ENCODE results near the gene EN1. TPM values are rescaled to one million over a fixed set of nuclear protein-coding genes. Genes with fewer than 3 reads are reported as not detected.

The EN1 gene
- total RNA-seq, 1 donor from 2014 or later, result not detected

Other genes with a start within 250 kb of the EN1 start
- gene MARCO, start 94.5 kb upstream of the EN1 start, total RNA-seq, result not detected in 2 replicates

Measured in dermis microvascular lymphatic vessel endothelial cell (primary cell).